Endodermal cell (in vitro differentiated cells): ENCODE results near the gene PCNX1. TPM values are rescaled to one million over a fixed set of nuclear protein-coding genes. Genes with fewer than 3 reads are reported as not detected.

Experiments used
- DNase-seq: peaks from one replicate; pipeline ENCODE4 v3.0.0-alpha.2; 2017
- H3K27ac ChIP-seq: 2 replicates; pipeline ENCODE4 v1.5.1; 2013; ENCODE audit warnings: mild to moderate bottlenecking, low read depth, low read length, moderate library complexity
- H3K27me3 ChIP-seq: 2 replicates; pipeline ENCODE4 v1.6.1; 2013; ENCODE audit warnings: mild to moderate bottlenecking, low read length, moderate library complexity; ENCODE audit not compliant: insufficient read depth, control insufficient read depth, poor library complexity, severe bottlenecking
- H3K36me3 ChIP-seq: 2 replicates; pipeline ENCODE4 v1.7.0; 2013; ENCODE audit warnings: mild to moderate bottlenecking, low read length, moderate library complexity; ENCODE audit not compliant: control insufficient read depth, insufficient read depth
- H3K4me1 ChIP-seq: one replicate; pipeline ENCODE4 v1.7.0; 2013; ENCODE audit warnings: low read length; ENCODE audit not compliant: control insufficient read depth, insufficient read depth
- H3K4me3 ChIP-seq: 2 replicates; pipeline ENCODE4 v1.5.1; 2013; ENCODE audit warnings: mild to moderate bottlenecking, low read length, moderate library complexity
- H3K9ac ChIP-seq: 2 replicates; pipeline ENCODE4 v1.6.1; 2013; ENCODE audit warnings: mild to moderate bottlenecking, low read length, moderate library complexity; ENCODE audit not compliant: poor library complexity, severe bottlenecking; ENCODE audit errors: extremely low read depth
- H3K9me3 ChIP-seq: 2 replicates; pipeline ENCODE4 v1.6.1; 2013; ENCODE audit warnings: mild to moderate bottlenecking, low read length, moderate library complexity; ENCODE audit not compliant: control insufficient read depth
- H3K27ac Mint-ChIP-seq: 2 replicates; pipeline ENCODE4 v1.8.0; 2020; ENCODE audit warnings: mixed read lengths
- H3K27me3 Mint-ChIP-seq: 2 replicates; pipeline ENCODE4 v1.8.0; 2021; ENCODE audit warnings: mild to moderate bottlenecking, mixed read lengths; ENCODE audit not compliant: insufficient read depth
- H3K36me3 Mint-ChIP-seq: 2 replicates; pipeline ENCODE4 v1.8.0; 2020; ENCODE audit warnings: low read depth, mixed read lengths
- H3K4me1 Mint-ChIP-seq: 2 replicates; pipeline ENCODE4 v1.8.0; 2020; ENCODE audit warnings: mixed read lengths
- H3K4me3 Mint-ChIP-seq: 2 replicates; pipeline ENCODE4 v1.8.0; 2020; ENCODE audit warnings: mild to moderate bottlenecking, moderate library complexity, mixed read lengths
- H3K9me3 Mint-ChIP-seq: 2 replicates; pipeline ENCODE4 v1.8.0; 2020; ENCODE audit warnings: mild to moderate bottlenecking, mixed read lengths
- CTCF ChIP-seq: fragments of 200-600 bp; sonication (generic); conservative IDR thresholded peaks from 2 replicates; pipeline ENCODE4 v1.5.0; 2021; ENCODE audit warnings: antibody characterized with exemption, mild to moderate bottlenecking
- WGBS, 2 experiments: methylation state at CpG; one replicate each; pipeline versions ENCODE4 v1.1.5 to v1.1.7; 2013; ENCODE audit warnings: missing lambda C conversion rate in 2 of 2, mixed read lengths in 1 of 2; ENCODE audit not compliant: insufficient coverage in 1 of 2, insufficient read length in 1 of 2; 5-methylcytosine and 5-hydroxymethylcytosine counted together
- total RNA-seq, 2 donors: library from RNA; stranded (reverse); fragmentation: NEBNext Ultra II Directional in 1 of 2; extraction: Animal tissue kit (Norgen Biotek cat#: 25700) in 1 of 2; gene quantifications; 2 replicates in 1 of 2; 3 replicates in 1 of 2; pipeline ENCODE4 v1.2.1, GENCODE V29; 2021

Gene PCNX1
- total RNA-seq, 2 donors from 2014 or later = 68.2 TPM

GRCh38 chr14:70885343-70886022, 21.8 kb upstream of the PCNX1 start:
- H3K4me1 Mint-ChIP-seq = peaks cover 8% of the 10 kb centered on the region
- no peaks in the 10 kb centered on the region for H3K36me3 Mint-ChIP-seq
- TF ChIP-seq CTCF = no peak
- Histone ChIP-seq H3K4me3 (no peak overlapping the region), H3K9me3 (no peaks in the 10 kb centered on the region), H3K27me3 (no peaks in the 10 kb centered on the region), H3K9ac (no peak overlapping the region), H3K4me1 (no peaks in the 10 kb centered on the region), H3K27ac (no peak overlapping the region), H3K36me3 (no peaks in the 10 kb centered on the region)
- DNase-seq = no peak
- H3K27ac Mint-ChIP-seq = no peak overlapping the region
- H3K4me3 Mint-ChIP-seq = no peak overlapping the region
- 82 to 90% methylated on average over 4 to 5 of the region's 5 CpGs for WGBS, 2 experiments
- H3K9me3 Mint-ChIP-seq = no peaks in the 10 kb centered on the region
- H3K27me3 Mint-ChIP-seq = no peaks in the 10 kb centered on the region

DNA sequence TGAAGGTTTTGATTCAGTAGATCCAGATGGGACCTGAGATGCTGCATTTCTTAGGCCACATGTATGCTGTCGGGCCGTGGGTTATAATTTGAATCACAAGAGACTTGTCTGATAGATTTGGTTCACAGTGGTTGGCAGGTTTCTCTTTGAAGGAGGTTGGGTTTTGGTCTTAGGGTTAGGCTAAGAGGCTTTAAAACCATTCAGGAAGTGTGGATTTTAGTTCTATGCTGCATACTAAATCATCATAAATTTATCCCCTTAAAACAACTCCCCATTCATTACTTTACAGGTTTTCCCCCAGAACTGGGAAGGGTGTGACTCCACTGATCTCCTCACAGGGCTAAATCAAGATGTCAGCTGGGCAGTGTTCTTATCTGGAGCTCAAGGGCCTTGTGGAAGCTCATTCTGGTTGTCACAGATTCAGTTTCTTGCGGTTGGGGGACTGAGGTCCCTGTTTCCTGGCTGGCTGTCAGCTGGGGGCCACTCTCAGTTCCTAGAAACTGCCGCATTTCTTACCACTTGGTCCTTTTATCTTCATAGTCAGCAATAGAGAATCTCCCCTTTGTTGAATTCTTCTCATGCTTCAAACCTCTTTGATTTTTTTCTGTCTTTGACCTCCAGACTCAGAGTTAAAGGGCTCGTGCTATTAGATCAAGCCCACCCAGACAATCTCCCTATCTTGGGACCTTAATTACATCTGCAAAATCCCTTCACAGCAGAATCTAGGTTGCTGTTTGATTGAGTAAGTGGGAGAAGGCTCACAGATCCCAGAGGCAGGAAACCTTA, 20.6 kb upstream of the PCNX1 start:
- H3K9me3 ChIP-seq = no peaks in the 10 kb centered on the region
- no peak overlapping the region for H3K27ac Mint-ChIP-seq
- TF ChIP-seq CTCF = no peak
- H3K4me1 Mint-ChIP-seq = peaks cover 8% of the 10 kb centered on the region
- no peak overlapping the region for H3K9ac ChIP-seq
- H3K4me3 ChIP-seq = no peak overlapping the region
- H3K4me3 Mint-ChIP-seq = no peak overlapping the region
- DNase-seq = no peak
- H3K9me3 Mint-ChIP-seq = no peaks in the 10 kb centered on the region
- 52 to 71% methylated on average over 2 to 5 of the region's 5 CpGs for WGBS, 2 experiments
- H3K4me1 ChIP-seq = no peaks in the 10 kb centered on the region
- H3K27me3 Mint-ChIP-seq = no peaks in the 10 kb centered on the region
- H3K27me3 ChIP-seq = no peaks in the 10 kb centered on the region
- no peaks in the 10 kb centered on the region for H3K36me3 Mint-ChIP-seq
- H3K36me3 ChIP-seq = no peaks in the 10 kb centered on the region
- no peak overlapping the region for H3K27ac ChIP-seq

GRCh38 chr14:70887207-70887681, 20.0 kb upstream of the PCNX1 start:
- no peaks in the 10 kb centered on the region for H3K9me3 Mint-ChIP-seq
- no peak overlapping the region for H3K27ac Mint-ChIP-seq
- 92 to 93% methylated on average over 3 of the region's 3 CpGs for whole genome bisulfite sequencing, 2 experiments
- no peaks in the 10 kb centered on the region for H3K27me3 Mint-ChIP-seq
- DNase-seq = no peak
- no peaks in the 10 kb centered on the region for H3K4me1 ChIP-seq
- H3K36me3 ChIP-seq = no peaks in the 10 kb centered on the region
- H3K9ac ChIP-seq = no peak overlapping the region
- no peak overlapping the region for H3K27ac ChIP-seq
- no peaks in the 10 kb centered on the region for H3K9me3 ChIP-seq
- no peaks in the 10 kb centered on the region for H3K27me3 ChIP-seq
- H3K4me1 Mint-ChIP-seq = peaks cover 8% of the 10 kb centered on the region
- no peak overlapping the region for H3K4me3 ChIP-seq
- TF ChIP-seq CTCF = no peak
- no peak overlapping the region for H3K4me3 Mint-ChIP-seq
- H3K36me3 Mint-ChIP-seq = no peaks in the 10 kb centered on the region
